GM21367 (cell line): ENCODE results near the gene PIK3C2B.
A peak's percentile ranks its signal among the peaks of the same experiment; 100 is the strongest.

ENCODE experiments used
- ATAC-seq: cut with Tn5 transposase; IDR thresholded peaks from one replicate; pipeline ENCODE4 v1.9.1; 2021; ENCODE audit not compliant: unreplicated experiment

PIK3C2B gene

GRCh38 chr1:204461331-204462228 is 33.0 kb downstream of the PIK3C2B start:
- ATAC-seq, result no peak

GRCh38 chr1:204460346-204460745 is 34.3 kb downstream of the PIK3C2B start:
- no peak for ATAC-seq

DNA sequence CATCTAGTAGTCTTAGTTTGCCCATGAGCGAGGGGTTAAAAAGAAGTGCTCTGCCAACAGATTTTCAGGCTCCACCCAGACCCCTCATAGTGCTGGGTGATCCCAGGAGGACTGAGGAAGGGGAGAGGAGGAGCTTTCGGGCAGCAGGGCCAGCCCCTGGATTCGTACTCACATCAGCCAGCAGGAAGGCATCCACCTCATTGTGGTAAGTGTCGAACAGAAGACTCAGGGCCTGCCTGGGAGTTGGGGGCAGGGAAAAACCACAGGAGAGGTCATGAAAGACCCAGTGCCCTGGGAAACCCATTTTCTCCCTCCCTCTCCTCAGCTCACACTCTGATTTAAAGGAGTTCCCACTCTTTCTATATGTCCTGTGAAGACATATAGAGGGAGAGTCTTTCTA is 34.9 kb downstream of the PIK3C2B start:
- ATAC-seq, result no peak

DNA sequence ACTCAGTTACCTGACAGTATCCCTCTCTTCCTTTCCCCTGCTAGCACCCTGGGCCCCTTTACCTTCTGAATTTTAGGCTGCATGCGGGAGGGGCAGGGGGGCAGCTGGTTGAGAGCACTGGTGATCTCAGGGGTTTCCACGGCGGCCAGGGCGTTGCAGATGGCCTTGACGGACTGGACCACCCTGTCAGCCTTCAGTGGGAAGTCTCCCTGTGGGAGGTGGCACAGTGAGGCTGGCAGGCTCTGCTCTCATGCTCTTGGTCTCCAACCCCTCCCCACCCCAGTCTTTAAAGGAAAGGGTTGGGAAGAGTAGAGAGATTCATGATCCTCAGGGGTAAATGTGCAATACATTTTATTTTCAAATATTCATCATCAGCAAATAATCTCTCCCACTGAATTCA is 36.9 kb downstream of the PIK3C2B start:
- no peak for ATAC-seq

- ATAC-seq, result no peak
These were observed 37.7 kb downstream of the PIK3C2B start for GRCh38 chr1:204456826-204457442.

DNA sequence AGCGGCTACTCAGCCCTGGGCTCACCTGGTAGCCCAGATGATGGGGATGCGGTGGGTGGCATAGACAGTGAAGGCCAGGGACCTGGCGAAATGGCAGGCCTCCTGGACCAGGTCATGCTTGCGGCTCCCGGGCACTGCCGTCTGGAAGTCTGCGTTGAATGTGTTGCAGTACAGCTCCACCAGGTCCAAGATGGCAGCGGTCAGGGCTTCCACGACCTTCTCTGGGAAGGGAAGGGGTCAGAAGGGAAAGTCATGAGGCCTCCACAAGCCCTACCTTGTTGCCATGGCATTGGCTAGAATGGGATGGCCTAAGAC is 38.8 kb downstream of the PIK3C2B start:
- no peak for ATAC-seq

- no peak for ATAC-seq
These were observed 39.4 kb downstream of the PIK3C2B start for GRCh38 chr1:204455063-204455830.

DNA sequence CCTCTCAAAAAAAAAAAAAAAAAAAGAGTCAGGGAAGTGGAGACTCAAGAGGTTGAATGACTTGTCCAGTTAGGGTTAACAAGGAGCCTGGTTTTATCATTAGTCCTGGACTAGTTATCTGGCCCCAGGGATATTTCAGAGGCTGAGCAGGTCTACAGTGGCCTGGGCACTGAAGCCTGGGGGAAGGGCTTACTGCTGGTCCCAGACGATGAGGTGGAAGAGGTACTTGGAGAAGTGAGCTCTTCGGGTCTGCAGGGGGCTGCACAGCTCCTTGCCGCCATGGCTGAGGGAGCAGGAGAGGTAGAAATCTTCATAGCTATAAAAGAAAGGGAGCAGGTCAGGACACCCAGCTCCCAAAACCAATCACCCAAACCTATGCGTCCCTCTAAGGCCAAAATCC is 40.1 kb downstream of the PIK3C2B start:
- ATAC-seq, result no peak

- ATAC-seq, result peak; percentile 58
These were observed 41.3 kb downstream of the PIK3C2B start for GRCh38 chr1:204453141-204453772.

- ATAC-seq, result no peak
These were observed 43.1 kb downstream of the PIK3C2B start for GRCh38 chr1:204451352-204452124.

GRCh38 chr1:204450461-204451257 is 43.9 kb downstream of the PIK3C2B start:
- no peak for ATAC-seq

- no peak for ATAC-seq
These were observed 44.8 kb downstream of the PIK3C2B start for GRCh38 chr1:204449678-204450280.

DNA sequence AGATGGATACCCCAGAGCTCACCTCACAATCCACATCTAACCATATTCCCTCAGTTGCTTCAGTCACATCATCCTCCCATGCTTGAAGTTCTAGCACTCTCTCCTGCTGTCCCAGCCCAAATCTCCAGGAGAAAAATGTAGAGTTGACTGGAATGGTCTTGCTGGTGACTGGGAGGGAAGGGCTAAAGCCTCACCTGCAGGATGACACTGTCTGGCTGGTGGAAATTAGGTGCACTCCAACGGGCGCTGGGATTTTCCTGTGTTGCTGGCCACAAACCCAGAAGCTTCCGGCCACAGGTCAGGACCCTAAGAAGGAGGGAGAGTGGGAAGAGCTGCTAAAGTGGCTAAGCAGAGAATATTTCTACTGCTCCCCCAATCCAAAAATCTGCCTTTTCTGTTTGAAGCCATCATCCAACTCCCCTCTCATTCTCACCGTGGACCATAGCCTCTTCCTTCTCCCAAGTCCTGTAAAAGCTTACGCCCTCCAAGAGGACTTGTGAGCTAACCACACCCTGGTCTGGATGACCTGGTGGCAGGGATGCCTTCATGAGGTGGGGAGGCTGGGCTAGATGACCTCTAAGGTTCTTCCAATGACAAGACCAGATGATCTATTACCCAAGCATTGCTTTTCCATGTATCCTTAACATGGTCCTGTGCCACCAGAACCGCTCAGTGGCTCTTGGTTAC is 45.5 kb downstream of the PIK3C2B start:
- ATAC-seq, result no peak

- ATAC-seq, result no peak
These were observed 46.2 kb downstream of the PIK3C2B start for GRCh38 chr1:204448344-204448964.

- ATAC-seq, result no peak
These were observed 46.9 kb downstream of the PIK3C2B start for GRCh38 chr1:204447736-204448135.

DNA sequence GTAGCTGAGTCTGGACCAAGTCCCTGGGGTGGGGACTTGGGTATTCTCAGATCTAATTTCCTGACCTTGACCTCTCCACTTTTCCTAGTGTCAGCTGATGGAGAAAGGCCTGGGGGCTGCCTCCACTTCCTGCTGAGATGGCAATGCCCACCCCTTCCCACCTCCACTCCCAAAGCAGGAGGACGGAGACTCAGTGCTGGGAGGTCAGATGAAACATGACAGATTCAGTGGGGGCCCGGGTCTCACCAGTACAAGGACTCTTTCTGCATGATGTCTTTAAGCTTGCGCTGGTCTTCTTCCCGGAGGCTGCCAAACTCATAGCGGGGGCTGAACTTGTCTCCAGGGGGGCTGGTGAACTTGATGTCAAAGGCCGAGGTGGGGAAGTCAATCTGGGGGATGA is 47.4 kb downstream of the PIK3C2B start:
- ATAC-seq, result no peak

GRCh38 chr1:204446413-204447111 is 48.0 kb downstream of the PIK3C2B start:
- ATAC-seq, result no peak
